ENCODE measurements around the gene ENOSF1.

- TF ChIP-seq SUZ12 (IDR thresholded peaks at IDR 0.05; ENCODE audit: extremely low read depth, insufficient read depth, insufficient read length) (no peak), ZNF274 (IDR thresholded peaks at IDR 0.05; ENCODE audit: low read depth, low read length) (no peak)
Observed at GRCh38 chr18:659597-659996, 52.8 kb downstream of the ENOSF1 start.
